Peyer's patch (tissue), 4 donors: ENCODE results near the gene GDF3.

Experiments used
- CTCF ChIP-seq, 6 experiments: fragments of 450-650 bp in 4 of 6; fragments of 200-600 bp in 2 of 6; sonication (generic) in 1 of 6; IDR thresholded peaks; one replicate each; pipeline ENCODE4 v1.5.1; 2017 to 2019; ENCODE audit warnings: antibody characterized with exemption in 6 of 6, mild to moderate bottlenecking in 3 of 6, moderate library complexity in 1 of 6
- POLR2A ChIP-seq, 2 donors: fragments of 450-650 bp; IDR thresholded peaks; one replicate each; pipeline ENCODE4 v1.5.1; 2017; ENCODE audit warnings: antibody characterized with exemption in 2 of 2, mild to moderate bottlenecking in 2 of 2, moderate library complexity in 2 of 2

GRCh38 chr12:7667125-7667524, 28.4 kb downstream of the GDF3 start:
- peak in 3 of 6 experiments; percentile 28 to 45 (median 42) for TF ChIP-seq CTCF (IDR thresholded peaks at IDR 0.05)
- no peak for TF ChIP-seq POLR2A (IDR thresholded peaks at IDR 0.05)
